HG02678 (cell line): ENCODE measurements around the gene MRPS27.

Experiments used
- ATAC-seq: cut with Tn5 transposase; IDR thresholded peaks from one replicate; pipeline ENCODE4 v1.9.1; 2021; ENCODE audit warnings: mild to moderate bottlenecking, moderate library complexity; ENCODE audit not compliant: unreplicated experiment

Gene MRPS27

DNA sequence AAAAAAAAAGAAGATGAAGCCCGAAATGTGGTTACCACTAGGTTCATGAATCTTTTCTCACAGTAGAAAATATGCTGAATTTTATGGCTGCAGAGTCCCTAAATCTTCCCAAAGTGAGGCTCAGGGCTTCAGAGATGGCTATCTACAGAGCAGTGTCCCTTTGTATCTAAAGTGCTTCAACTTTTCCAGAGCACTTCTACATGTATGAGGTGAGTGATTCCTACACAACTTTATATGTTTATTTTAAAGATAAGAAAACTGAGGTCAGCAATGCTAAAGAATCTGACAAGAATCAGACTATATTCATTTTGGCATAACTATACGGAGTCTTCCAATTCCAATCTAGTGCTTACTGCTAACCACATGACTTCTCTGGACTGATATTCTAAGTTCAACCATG lies 53.2 kb downstream of the MRPS27 start:
- no peak for ATAC-seq

DNA sequence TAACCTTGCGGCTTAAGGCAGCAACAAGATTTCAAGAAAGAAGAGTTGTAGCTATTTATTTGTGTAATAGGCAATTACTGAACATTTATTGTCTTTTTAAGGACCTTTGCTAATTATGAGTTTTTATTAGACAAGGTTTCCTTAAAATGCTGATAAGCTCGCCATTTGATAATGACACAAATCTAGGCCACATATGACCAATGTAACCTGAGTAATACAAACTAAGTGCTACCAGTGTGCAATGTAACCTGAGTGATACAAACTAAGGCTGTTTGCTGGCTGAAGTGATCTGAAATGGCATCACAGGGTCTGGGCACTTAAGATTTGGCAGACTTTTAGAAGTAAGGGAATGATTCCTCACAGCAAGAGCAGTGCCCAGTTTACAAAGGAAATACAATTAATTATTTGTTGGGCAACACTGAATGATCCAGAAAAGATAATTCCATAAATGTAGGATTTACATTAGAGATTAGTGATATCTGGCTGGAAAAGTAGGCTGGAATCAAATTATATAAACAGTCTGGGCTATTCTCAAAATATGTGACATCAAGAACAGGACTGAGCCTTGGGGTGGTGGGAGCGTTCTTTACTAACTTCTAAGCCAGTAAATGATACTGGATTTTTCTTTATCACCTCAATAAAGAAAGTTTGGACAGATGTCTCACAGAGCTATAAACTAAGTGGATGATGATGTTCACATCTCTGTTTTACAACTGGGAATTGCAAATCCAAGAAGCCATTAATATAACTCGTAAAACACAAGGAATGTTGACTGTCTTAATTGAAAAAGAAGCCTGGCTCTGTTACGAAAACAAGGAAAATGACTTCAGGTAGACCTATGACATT lies 54.8 kb downstream of the MRPS27 start:
- no peak for ATAC-seq

DNA sequence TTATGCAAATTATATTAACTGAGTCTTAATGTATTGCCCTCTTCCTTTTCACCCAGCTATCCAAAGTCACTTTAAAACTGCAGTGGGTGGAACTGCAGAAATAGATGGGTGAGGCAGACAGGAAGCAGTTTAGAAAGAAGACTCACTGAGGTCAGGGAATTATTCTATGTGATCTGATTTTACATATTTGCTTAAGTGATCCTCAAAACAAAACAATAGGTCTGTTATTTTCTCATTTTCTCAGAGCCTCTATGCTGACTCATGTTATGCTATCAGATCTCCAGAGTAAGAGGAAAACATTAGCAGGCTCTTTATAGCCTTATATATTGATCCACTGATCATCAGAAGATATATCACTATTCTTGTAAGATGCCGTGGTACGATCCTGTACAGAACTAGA lies 63.5 kb downstream of the MRPS27 start:
- ATAC-seq: no peak

DNA sequence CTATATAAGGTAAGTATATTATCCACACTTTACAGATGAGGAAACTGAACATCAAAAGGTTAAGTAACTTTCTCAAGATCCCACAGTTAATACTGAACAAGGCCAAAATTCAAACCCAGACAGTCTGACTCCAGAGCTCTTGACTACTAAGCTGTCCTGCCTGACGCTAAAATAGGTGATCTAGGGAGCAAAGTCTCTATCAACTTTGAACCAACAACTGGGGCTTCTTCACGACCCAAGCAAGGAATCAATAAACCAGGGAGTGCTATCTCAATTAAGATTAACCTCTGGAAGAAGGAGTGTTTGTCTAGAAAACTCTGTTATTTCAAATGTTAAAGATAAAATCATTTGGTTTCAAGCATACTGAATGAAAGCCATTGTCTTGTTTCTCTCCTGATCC lies 64.4 kb downstream of the MRPS27 start:
- ATAC-seq: no peak

DNA sequence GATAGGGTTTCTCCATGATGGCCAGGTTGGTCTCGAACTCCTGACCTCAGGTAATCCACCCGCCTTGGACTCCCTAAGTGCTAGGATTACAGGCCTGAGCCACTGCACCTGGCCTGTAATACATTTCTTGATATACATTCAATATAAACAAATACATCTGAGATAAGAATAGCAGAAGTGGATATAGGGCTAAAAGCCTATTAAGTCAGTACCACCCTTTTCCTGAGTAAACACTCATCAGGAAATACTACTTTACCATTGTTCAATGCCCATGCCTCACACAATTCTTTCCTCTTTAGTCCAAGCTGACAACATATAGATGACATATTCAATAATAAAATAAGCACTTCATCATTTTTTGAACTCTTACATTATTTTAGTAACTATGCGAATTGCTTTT lies 64.8 kb downstream of the MRPS27 start:
- no peak for ATAC-seq

DNA sequence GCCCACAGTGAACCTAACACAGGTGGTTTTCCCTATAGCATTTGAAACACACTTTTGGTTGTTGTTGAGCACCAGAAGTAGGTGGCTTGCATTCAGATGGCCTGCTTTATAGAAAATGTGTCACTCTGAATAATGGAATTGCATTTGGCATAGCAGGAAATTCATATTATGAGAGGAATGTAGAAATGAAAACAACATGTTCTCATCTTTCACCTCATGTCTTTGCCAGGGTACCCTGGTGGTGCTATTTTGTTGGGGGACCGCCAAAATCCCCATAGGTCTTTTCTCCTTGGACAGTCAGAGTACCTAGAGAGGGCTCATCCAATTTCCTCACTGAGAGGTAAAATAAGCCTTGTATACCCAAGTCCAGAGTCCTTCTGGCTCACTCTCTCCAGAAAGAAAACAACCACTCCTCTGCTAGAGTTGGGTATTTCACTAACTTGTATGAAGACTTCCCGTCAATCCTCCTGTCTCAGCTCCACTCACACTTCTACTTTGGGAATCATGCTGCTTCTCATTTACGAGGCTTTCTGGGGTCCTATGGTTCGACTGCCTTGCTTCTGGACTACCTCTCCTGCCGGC lies 67.4 kb downstream of the MRPS27 start:
- ATAC-seq: no peak

DNA sequence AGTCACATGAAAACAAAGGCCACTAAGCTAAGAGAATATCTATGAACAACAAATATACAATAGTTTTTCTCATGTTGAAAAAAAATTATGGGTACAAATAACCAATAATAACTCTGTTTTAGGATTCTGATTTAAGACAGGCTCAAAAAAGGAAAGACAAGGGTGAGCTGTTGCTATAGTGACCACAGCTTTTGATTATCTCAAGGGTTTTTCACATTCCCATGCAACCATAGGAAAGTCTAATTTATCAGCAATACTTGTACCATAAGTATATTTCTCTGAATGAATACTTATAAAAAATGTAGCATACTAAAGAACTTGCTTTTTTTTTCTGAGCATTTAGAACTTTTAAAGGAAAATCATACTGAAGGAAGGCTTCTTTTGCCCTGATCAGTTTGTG lies 68.0 kb downstream of the MRPS27 start:
- ATAC-seq: no peak

DNA sequence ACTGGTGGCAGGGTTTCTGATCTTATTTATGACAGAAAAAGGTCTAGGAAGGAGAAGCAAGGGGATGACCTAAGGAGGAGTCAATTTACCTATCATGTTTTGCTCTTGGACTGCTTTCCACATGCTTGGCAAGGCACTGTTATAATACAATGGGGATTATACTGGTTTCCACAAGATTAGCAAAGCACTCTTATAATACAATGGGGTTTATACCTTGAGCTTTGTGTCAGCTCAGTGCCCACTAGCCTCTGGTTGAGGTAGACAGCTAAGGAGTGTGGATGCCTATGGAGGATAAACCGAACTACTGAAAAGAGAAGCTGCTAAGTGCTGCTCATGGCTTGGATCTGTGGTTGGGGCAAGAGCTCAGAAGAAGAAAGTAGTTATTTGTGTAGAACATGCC lies 68.7 kb downstream of the MRPS27 start:
- no peak for ATAC-seq

DNA sequence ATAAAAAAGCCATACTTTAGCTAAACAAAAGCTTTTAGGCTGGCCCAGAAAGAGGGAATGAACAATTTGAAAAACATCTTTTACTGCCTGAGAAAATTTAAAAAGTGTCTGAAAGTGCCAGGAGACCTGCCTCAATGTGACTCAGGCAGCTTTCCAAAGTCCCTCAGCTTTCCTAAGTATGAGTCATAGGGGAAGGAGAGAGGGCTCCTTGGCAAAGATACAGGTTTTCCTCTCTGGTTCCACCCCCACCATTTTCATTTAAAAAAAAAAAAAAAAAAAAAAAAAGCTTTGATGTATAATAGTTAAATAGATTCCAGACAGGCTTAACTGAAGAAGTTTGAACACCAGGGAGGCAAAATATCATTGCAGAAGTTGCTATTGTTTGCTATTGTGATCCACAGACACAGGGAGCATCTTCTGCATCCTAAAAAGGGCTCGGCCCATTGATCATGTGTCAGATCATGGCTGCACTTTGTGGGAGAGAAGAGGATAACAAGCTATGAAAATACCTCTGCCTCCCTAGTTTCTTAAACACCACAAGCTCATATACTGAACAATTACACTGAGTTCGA lies 71.5 kb downstream of the MRPS27 start:
- ATAC-seq: no peak

DNA sequence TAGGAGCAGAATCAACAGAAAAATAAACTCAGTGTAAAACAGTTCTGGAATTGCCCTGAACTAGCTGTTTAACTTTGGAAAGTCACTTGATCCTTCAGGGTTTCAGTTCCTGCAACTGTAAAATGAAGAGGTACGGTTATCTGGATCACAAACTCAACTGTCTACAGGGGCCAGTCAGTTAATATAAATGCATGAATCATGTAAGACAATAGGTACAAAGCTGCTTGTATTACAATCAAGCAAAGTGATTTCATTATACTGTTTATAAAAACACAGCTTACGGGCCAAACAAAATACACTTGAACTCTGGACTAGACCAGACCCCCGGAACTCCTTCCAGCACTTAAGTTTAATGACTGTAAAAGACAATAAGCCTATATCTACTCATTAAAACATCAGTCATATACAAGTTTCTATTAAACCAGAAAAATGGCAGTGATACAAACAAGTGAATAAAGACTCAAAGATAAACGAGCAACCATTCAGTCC lies 73.0 kb downstream of the MRPS27 start:
- no peak for ATAC-seq

DNA sequence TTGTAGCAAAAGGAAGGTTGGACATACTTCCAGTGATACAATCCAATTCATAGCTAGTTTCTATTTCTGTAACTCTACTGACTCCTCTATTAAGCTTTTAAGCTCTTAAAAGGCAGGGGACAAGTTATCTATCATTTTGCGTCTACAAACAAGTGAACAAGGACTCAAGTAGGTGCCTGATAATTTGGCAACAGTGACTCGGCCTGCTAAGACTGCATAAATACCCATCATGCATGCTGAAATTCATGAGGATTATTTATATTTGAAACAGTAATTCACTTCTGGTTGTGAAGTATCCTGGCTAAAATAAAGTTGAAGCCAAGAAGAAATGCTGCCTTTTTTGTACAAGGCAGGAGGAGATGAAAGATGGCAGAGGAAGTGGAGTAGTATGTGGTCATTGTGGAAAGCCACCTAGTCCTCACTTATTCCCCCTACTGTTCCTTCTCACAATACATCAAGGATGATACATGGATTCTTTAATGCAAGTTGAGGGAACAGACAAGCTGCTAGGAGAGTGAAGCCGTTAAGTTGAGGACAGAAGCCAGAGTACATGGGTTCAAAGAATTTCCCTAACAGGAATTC lies 74.0 kb downstream of the MRPS27 start:
- no peak for ATAC-seq

DNA sequence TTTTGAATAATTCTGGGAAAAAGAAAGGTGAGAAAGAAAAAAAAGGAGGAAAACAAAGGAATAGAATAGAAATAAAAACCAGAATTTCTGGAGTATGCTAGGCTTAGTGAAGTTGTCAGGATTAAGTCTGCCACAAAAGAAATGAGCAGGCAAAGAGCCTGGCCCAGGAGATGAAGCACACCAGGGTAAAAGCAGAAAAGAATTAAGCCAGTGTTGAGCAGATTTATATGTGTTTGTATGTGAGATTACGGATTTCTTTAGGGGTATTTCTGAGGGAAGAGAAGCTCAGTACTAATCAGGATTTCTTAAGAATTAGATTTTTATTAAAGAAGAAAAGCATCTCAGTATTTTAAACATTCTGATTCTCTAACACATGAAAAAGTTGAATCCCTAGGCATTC lies 74.5 kb downstream of the MRPS27 start:
- ATAC-seq: no peak

DNA sequence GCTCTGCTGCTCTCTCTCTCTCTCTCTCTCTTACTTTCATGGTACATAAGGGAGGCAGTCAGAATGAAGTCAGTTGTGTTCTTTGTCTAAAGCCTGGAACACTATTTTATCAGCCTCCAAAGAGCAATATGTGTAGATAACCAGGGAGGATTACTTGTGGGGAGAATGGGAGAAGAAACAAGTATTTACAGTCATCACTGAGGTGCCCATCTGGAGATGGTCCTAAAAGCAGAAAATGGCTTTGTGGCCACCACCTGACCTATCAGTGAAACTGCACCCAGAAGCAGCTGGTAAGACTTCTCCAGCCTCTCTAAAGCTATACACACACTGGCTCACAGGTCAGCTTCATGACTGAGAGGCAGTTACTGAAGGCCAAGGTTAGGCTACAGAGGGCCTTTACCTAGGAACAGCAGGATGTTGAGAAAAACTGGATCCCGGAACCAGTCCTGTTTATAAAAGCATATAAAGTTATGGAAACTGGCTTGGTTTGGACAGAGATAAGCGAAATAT lies 75.1 kb downstream of the MRPS27 start:
- peak; percentile 88 for ATAC-seq

DNA sequence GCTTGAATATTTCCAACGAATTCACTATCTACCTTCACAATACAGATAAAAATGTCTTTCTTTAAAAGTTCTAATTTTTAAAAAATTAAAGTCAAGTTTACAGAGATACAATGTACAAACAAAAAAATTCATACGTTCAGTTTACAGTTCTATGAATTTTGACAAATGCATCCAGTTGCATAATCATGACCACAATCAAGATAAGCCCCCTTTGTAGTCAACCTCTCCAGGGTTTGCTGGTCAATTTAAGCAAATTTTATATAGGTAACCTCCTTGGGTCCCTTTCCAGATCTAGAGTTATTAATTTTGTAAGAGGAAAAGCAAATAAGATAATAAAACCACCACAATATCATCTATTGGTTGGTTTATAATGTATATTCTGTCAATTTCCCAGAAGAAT lies 76.3 kb downstream of the MRPS27 start:
- ATAC-seq: no peak

DNA sequence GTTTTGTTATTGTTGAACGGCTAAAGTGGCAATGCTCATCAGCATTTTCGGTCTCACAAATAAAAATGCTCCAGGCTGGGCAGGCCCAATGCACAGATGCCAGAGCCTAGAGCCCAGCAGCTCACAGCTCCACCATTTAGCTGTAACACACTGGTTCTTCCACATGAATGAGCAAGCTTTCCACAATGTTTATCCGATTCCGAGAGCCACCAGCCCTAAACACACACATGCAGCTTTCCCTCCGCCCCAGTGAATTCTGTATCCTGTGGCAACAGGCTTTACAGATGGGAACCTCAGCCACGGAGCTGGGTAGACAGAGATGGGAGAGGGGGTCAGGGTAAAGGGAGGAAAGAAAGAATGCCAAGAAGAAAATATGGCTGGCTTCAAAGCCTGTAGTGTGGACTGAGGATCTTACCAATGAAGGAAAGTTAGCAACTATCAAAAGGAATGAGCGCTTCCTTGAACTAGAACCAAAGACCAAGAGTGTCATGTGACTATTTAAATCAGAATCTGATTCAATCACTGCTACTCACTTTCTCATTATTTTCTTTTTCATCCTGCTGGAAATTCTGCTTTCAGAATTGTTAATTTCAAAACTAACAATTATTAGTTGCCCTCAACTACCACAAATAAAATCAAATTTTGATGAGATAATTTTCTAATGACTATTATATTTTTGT lies 77.1 kb downstream of the MRPS27 start:
- ATAC-seq: no peak

DNA sequence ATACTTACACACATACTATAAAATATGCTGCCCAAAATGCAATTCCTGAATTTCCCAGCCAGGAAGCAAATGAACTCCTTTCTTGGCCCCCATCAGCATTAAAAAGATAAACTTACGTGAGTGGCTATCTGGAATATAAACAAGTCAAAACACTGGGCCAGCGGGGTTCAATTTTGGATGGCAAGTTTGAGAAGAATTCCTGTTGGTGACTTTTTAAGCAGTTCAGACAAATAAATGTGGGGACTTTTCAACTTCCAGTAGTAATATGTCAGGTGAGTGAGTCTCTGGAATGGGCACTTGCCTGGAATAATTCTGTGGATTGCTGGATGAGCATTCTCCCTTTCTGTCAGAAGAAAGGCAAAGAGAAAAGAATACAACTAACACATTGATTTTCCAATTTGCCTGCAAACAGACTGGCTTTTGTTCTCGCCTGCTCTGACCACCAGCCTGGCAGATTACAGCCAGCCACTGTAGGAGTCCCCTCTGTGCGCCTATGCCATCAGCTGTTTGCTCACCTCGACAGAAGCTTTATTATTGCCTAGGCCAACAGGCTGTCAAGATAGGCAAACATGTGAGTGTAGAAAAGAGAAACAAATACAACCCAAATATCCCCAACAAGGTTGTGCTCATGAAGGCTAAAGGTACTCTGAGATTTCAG lies 78.6 kb downstream of the MRPS27 start:
- no peak for ATAC-seq

DNA sequence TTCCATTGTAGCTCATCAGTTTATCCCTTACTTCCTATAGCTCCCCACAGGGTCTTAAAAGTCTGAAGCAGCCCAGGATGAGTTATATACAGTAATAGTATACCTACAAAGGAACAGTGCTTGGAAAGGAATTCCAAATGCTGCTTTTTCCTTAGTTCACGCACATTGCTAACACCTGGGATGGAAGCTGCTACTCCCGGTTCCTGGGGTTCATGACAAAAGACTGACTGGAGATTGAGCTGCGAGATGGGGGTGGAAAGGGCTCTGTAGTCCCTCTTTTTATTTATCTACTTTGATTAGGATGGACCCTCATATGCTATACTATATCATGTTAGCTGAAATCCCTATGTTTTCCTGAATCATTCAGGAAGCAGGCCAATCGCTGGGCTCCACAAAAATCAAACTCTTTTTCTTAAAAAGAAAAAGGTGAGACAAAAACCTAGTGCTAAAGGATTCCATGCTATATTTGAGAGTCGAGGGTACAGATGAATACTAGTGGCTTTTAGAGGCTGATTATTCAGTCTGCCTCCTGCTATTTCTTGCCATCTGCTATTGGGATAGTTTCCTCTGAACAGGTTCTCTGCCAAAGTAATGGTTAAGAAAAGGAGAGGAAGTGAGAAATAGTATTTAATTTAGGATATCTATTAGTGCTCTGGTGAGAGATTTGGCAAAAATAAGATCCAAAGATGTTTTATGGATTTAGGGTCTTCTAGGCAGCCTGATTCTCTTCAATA lies 81.2 kb downstream of the MRPS27 start:
- ATAC-seq: no peak

DNA sequence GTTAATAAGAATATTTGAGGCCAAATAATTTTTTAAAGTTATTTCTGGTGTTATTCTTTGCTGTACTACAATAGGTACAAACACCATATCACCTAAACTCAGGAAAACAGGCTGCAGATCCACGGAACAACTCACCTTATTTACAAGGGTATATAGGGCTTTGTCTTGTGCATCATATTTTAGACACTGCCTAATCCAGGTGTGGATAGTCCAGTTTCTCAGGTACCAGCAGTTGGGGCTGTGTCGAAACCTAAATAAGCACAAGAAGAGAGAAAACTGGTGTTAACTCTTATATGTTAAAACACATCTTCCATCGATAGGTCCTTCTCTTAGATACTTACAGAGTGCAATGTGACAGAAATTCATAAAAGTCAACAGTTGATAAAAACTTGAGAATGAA lies 82.2 kb downstream of the MRPS27 start:
- no peak for ATAC-seq

DNA sequence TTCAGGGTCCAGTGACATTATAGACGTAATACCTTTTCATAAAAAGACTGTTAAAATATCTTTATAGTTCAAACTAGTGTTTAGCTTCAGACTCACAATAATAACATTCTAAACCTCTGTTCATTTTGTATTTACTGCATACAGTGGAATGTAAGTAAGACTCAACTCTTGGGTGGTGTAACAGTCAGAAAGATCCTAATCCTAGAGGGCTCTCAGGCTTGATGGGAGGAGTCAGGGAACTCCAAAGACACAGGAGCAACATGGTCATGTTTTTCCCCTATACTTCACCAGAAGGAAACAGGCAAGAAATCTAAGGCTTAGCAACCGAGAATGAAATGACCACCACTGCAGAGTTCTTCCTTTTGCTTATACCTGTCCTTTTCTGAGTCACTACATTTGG lies 82.6 kb downstream of the MRPS27 start:
- no peak for ATAC-seq

DNA sequence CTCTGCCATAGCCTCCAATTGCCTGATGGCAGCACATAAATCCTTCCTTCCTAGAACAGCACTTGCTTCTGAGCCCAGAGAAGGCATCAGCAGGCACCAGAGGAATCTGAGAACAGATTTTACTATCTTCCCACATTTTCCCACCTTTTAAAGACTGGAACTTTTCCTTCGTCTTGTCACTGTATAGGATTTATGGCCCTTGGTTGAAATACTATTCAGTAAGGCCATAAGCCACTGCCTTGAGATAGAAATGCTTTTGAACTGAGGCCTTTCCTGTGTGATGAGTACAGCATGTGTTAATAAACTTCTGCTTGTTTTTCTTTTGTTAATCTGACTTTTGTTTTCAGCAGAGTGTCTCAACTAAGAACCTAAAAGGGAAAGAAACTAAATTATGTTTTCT lies 84.3 kb downstream of the MRPS27 start:
- no peak for ATAC-seq
